Effector memory CD4-positive, alpha-beta T cell (primary cell): Measurements from ENCODE around the gene KLF9.

ENCODE experiments used
- DNase-seq, 3 donors: peaks; one replicate each; pipeline ENCODE4 v3.0.0-alpha.2; 2020
- H3K27ac ChIP-seq: 2 replicates; pipeline ENCODE4 v1.7.0; 2013; ENCODE audit warnings: mild to moderate bottlenecking, low read length, moderate library complexity; ENCODE audit not compliant: insufficient read depth, poor library complexity, severe bottlenecking
- H3K27me3 ChIP-seq: replicated peaks from 2 replicates; pipeline ENCODE4 v1.7.0; 2013; ENCODE audit warnings: mild to moderate bottlenecking, low read length; ENCODE audit not compliant: insufficient read depth, control insufficient read depth, poor library complexity, severe bottlenecking
- H3K36me3 ChIP-seq: 2 replicates; pipeline ENCODE4 v1.7.0; 2013; ENCODE audit warnings: mild to moderate bottlenecking, low read length, moderate library complexity; ENCODE audit not compliant: control insufficient read depth, insufficient read depth
- H3K4me1 ChIP-seq: 2 replicates; pipeline ENCODE4 v1.7.0; 2013; ENCODE audit warnings: low read length, mild to moderate bottlenecking; ENCODE audit not compliant: control insufficient read depth, insufficient read depth, poor library complexity, severe bottlenecking
- H3K4me3 ChIP-seq: 2 replicates; pipeline ENCODE4 v1.7.0; 2013; ENCODE audit warnings: low read length, low read depth, mild to moderate bottlenecking; ENCODE audit not compliant: insufficient read depth, poor library complexity, severe bottlenecking
- H3K9me3 ChIP-seq: 2 replicates; pipeline ENCODE4 v1.7.0; 2013; ENCODE audit warnings: mild to moderate bottlenecking, low read length, moderate library complexity; ENCODE audit not compliant: control insufficient read depth
- total RNA-seq, 3 donors: gene quantifications; one replicate each; lab custom pipeline; 2026; lab: John Stamatoyannopoulos, UW

KLF9 gene
- total RNA-seq, result 198 to 265 (median 221) reads per million in 3 donors

- H3K4me3 ChIP-seq, result peak within 1 kb of the TSS; percentile 52
- H3K36me3 ChIP-seq, result peaks cover 3% of the 10 kb centered on the region
- no peaks in the 10 kb centered on the region for H3K9me3 ChIP-seq
- peak; percentile 87 to 89 (median 88) for DNase-seq
- H3K27me3 ChIP-seq, result no peaks in the 10 kb centered on the region
- peaks cover 27% of the 10 kb centered on the region for H3K4me1 ChIP-seq
- H3K27ac ChIP-seq, result peak within 1 kb of the TSS; percentile 99
Observed at GRCh38 chr9:70413799-70414775, at the start of gene KLF9. Gene KLF9 (minus strand): TSS chr9:70414657. CDS start chr9:70413363, 1,294 bp downstream.

GRCh38 chr9:70463877-70464276 is 49.4 kb upstream of the KLF9 start:
- H3K36me3 ChIP-seq, result no peaks in the 10 kb centered on the region

DNA sequence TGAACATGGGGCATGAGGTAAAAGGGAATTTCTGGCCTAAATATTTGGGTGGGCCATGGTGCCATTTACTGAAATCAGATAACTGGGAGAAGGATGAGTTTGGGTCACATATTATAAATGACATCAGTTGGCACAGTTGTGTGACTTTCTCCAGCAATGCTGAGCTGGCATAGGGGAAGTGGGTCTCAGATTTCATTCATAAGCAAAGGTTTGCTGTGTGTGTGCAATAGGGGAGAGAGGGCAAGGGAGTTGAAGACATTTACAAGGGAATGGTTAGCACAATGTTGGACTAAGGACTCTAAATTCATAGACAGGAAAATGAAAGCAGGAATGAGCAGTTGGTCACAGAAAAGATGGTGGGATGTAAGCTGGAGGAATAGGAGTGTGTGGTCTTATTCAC is 47.8 kb upstream of the KLF9 start:
- no peaks in the 10 kb centered on the region for H3K36me3 ChIP-seq
- no peak overlapping the region for H3K27ac ChIP-seq
- no peak overlapping the region for H3K4me3 ChIP-seq
- no peaks in the 10 kb centered on the region for H3K4me1 ChIP-seq
- no peak for DNase-seq
- no peaks in the 10 kb centered on the region for H3K27me3 ChIP-seq
- no peaks in the 10 kb centered on the region for H3K9me3 ChIP-seq

More at GRCh38 chr9:70463877-70464276, 49.4 kb upstream of the KLF9 start:
- Histone ChIP-seq H3K27ac (no peak overlapping the region), H3K4me1 (no peaks in the 10 kb centered on the region), H3K9me3 (no peaks in the 10 kb centered on the region), H3K27me3 (no peaks in the 10 kb centered on the region), H3K4me3 (no peak overlapping the region)
- DNase-seq, result no peak

DNA sequence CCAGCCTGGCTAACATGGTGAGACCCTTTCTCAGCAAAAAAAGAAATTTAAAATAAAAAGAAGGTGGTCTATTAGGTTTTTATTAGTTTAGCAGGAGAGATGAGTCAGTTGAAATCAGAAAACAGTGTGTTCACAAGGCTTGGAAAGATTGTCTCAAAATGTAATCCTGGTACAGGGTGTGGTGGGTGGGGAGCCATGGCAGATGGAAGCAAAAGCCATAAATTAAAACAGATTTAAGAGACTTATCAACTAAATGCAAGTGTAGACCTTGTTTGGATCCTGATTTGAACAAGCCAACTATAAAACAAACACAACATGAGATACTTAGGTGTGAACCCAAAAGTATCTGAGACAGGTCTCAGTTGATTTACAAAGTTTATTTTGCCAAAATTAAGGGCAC is 42.8 kb upstream of the KLF9 start:
- Histone ChIP-seq H3K27ac (no peak overlapping the region), H3K4me1 (no peaks in the 10 kb centered on the region), H3K4me3 (no peak overlapping the region), H3K9me3 (no peaks in the 10 kb centered on the region), H3K27me3 (no peaks in the 10 kb centered on the region), H3K36me3 (no peaks in the 10 kb centered on the region)
- no peak for DNase-seq

- Histone ChIP-seq H3K27ac (no peak overlapping the region), H3K9me3 (no peaks in the 10 kb centered on the region), H3K4me3 (no peak overlapping the region), H3K27me3 (no peaks in the 10 kb centered on the region), H3K36me3 (no peaks in the 10 kb centered on the region), H3K4me1 (no peaks in the 10 kb centered on the region)
- no peak for DNase-seq
Observed at GRCh38 chr9:70455993-70456704, 41.7 kb upstream of the KLF9 start.

DNA sequence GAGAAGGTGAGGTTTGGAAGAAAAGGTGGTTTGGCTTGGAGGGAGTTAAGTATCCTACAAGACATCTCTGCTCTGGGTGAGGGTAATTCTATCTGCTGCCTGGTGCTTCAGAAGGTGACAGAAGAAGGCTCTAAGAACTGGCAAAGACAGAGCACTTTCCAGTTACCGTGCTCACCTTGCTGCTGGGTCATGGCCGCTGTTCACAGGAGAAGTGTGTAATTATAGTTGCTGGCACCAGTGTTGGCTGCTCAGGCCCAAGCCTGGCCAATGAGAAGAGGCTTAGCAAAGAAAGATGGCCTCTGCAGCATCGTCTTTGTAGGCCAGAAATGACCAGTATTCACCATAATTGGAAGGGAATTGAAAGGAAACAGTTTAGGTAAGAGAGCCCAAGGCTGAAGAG is 37.9 kb upstream of the KLF9 start:
- H3K27me3 ChIP-seq, result no peaks in the 10 kb centered on the region
- H3K9me3 ChIP-seq, result no peaks in the 10 kb centered on the region

DNA sequence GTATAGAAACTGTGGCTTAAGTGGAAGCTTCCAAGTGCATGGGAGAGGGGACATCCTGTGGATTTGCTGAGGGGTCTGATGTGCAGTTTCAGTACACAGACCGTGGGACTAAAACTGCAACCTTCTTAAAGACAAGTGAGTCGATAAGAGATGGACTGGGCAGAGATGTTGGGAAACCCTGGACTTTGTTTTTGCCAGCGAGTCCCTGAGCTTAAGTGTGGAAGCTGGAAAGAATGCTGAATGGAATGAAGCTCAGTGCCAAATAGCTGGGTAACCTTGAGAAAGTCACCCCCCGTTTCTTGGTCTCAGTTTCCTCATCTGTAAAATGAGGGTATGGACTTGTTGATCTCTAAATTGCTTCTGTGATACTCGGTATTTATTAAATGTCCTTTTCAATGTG is 37.3 kb upstream of the KLF9 start:
- Histone ChIP-seq H3K9me3 (no peaks in the 10 kb centered on the region), H3K27ac (no peak overlapping the region), H3K27me3 (no peaks in the 10 kb centered on the region), H3K4me3 (no peak overlapping the region), H3K4me1 (no peaks in the 10 kb centered on the region), H3K36me3 (no peaks in the 10 kb centered on the region)
- DNase-seq, result no peak

More for the DNA sequence above, 37.9 kb upstream of the KLF9 start:
- no peak for DNase-seq
- no peak overlapping the region for H3K27ac ChIP-seq
- no peaks in the 10 kb centered on the region for H3K36me3 ChIP-seq
- H3K4me3 ChIP-seq, result no peak overlapping the region
- no peaks in the 10 kb centered on the region for H3K4me1 ChIP-seq

DNA sequence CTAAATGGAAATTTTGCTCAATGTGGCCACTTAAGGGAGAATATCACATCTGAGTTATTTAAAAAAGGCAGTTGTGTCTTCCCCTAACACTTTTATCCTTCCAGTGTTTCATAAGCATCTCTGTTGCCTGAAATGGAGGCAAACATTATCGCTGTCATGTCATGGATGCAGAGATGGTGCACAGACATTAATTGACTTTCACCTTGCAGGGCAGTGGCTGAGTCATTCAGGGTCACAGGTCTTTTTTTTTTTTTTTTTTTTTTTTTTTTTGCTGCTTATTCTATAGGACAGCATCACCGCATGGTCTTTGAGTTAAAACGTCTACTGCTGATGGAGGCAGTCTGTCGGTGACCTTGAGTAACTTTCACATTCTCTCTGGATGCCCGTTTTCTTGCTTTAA is 36.3 kb upstream of the KLF9 start:
- no peak overlapping the region for H3K4me3 ChIP-seq
- H3K4me1 ChIP-seq, result no peaks in the 10 kb centered on the region
- no peaks in the 10 kb centered on the region for H3K36me3 ChIP-seq
- H3K27ac ChIP-seq, result no peak overlapping the region
- H3K9me3 ChIP-seq, result no peaks in the 10 kb centered on the region
- DNase-seq, result no peak
- H3K27me3 ChIP-seq, result no peaks in the 10 kb centered on the region

- no peaks in the 10 kb centered on the region for H3K27me3 ChIP-seq
- H3K27ac ChIP-seq, result no peak overlapping the region
- H3K9me3 ChIP-seq, result no peaks in the 10 kb centered on the region
- no peaks in the 10 kb centered on the region for H3K36me3 ChIP-seq
- H3K4me1 ChIP-seq, result no peaks in the 10 kb centered on the region
- DNase-seq, result no peak
- no peak overlapping the region for H3K4me3 ChIP-seq
Observed at GRCh38 chr9:70449461-70449860, 35.0 kb upstream of the KLF9 start.

DNA sequence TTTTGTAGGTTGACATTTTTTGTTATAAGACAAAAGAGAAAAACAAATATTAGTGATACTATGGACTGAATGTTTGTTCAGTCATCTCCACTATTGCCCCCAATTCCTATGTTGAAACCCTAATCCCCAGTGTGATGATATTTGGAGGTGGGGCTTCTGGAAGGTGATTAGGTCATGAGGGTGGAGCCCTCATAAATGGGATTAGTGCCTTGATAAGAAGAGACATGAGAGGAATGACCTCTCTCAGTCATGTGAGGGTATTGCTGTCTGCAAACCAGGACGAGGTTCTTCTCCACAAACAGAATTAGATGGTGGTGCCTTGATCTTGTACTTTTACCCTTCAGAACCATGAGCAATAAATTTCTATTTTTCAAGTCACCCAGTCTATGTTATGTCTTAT is 34.5 kb upstream of the KLF9 start:
- H3K27me3 ChIP-seq, result no peaks in the 10 kb centered on the region
- no peaks in the 10 kb centered on the region for H3K9me3 ChIP-seq
- H3K36me3 ChIP-seq, result no peaks in the 10 kb centered on the region
- no peak for DNase-seq
- H3K4me3 ChIP-seq, result no peak overlapping the region
- no peaks in the 10 kb centered on the region for H3K4me1 ChIP-seq
- no peak overlapping the region for H3K27ac ChIP-seq
